Peyer's patch (tissue), 4 donors: ENCODE measurements around the gene GINS2. TPM values are rescaled to one million over a fixed set of nuclear protein-coding genes. Genes with fewer than 3 reads are reported as not detected.

ENCODE experiments used
- DNase-seq, 3 donors: peaks; one replicate each; pipeline ENCODE4 v3.0.0-alpha.2; 2017 to 2019
- H3K27ac ChIP-seq, 4 donors: fragments of 200-600 bp; sonication (generic); one replicate each; pipeline ENCODE4 v1.5.1; 2016 to 2019
- H3K27me3 ChIP-seq, 2 donors: fragments of 200-600 bp; sonication (generic); one replicate each; pipeline ENCODE4 v1.5.1; 2019
- H3K36me3 ChIP-seq, 3 donors: fragments of 200-600 bp; sonication (generic); one replicate each; pipeline ENCODE4 v1.5.1; 2016 to 2019
- H3K4me1 ChIP-seq, 4 donors: fragments of 200-600 bp; sonication (generic); one replicate each; pipeline ENCODE4 v1.5.1; 2016 to 2019
- H3K4me3 ChIP-seq, 4 donors: fragments of 200-600 bp; sonication (generic); 1 replicate in 3 of 4; 2 replicates in 1 of 4; pipeline ENCODE4 v1.5.1; 2016 to 2019; ENCODE audit warnings: mild to moderate bottlenecking in 1 of 4
- H3K9me3 ChIP-seq, 4 donors: fragments of 200-600 bp; sonication (generic); one replicate each; pipeline ENCODE4 v1.5.1; 2016 to 2019; ENCODE audit warnings: mild to moderate bottlenecking in 1 of 4
- POLR2A ChIP-seq, 2 donors: fragments of 450-650 bp; IDR thresholded peaks; one replicate each; pipeline ENCODE4 v1.5.1; 2017; ENCODE audit warnings: antibody characterized with exemption in 2 of 2, mild to moderate bottlenecking in 2 of 2, moderate library complexity in 2 of 2
- total RNA-seq, 4 donors: library from RNA; depleted of rRNA; stranded (reverse); fragments of >200 nt; gene quantifications; one replicate each; pipeline ENCODE4 v1.1.0, GENCODE V29; 2016
- TF ChIP-seq, protein P1 (sequence below), 6 experiments: fragments of 450-650 bp in 4 of 6; fragments of 200-600 bp in 2 of 6; sonication (generic) in 1 of 6; IDR thresholded peaks; one replicate each; pipeline ENCODE4 v1.5.1; 2017 to 2019; ENCODE audit warnings: antibody characterized with exemption in 6 of 6, mild to moderate bottlenecking in 3 of 6, moderate library complexity in 1 of 6

Gene GINS2
- total RNA-seq, 4 donors from 2014 or later = 2.9 to 10.7 (median 5.2) TPM

- Histone ChIP-seq H3K4me1 (peaks cover 0 to 5% (median 0%) of the 10 kb centered on the region in 4 donors), H3K9me3 (peaks cover 0 to under 1% (median 0%) of the 10 kb centered on the region in 4 donors), H3K4me3 (no peak overlapping the region), H3K27me3 (no peaks in the 10 kb centered on the region), H3K36me3 (peaks cover 0 to 22% (median 0%) of the 10 kb centered on the region in 3 donors), H3K27ac (no peak overlapping the region)
- TF ChIP-seq, protein P1, sequence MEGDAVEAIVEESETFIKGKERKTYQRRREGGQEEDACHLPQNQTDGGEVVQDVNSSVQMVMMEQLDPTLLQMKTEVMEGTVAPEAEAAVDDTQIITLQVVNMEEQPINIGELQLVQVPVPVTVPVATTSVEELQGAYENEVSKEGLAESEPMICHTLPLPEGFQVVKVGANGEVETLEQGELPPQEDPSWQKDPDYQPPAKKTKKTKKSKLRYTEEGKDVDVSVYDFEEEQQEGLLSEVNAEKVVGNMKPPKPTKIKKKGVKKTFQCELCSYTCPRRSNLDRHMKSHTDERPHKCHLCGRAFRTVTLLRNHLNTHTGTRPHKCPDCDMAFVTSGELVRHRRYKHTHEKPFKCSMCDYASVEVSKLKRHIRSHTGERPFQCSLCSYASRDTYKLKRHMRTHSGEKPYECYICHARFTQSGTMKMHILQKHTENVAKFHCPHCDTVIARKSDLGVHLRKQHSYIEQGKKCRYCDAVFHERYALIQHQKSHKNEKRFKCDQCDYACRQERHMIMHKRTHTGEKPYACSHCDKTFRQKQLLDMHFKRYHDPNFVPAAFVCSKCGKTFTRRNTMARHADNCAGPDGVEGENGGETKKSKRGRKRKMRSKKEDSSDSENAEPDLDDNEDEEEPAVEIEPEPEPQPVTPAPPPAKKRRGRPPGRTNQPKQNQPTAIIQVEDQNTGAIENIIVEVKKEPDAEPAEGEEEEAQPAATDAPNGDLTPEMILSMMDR (IDR thresholded peaks at IDR 0.05) = no peak
- no peak for TF ChIP-seq POLR2A (IDR thresholded peaks at IDR 0.05)
- no peak for DNase-seq
Observed at GRCh38 chr16:85634747-85635544, 53.8 kb downstream of the GINS2 start.

DNA sequence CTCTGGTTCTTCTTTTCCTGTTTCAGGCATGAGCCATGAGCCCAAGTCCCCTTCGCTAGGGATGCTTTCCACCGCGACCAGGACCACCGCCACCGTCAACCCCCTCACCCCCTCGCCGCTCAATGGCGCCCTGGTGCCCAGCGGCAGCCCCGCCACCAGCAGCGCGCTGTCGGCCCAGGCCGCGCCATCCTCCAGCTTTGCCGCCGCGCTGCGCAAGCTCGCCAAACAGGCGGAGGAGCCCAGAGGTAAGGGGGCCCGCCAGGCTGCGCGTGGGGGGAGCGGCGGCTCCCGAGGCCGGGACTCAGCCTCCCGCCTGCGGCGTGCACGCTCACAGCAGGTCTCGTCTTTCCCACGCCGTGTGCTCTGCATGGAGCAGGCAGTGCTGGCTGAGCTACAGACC is 54.9 kb downstream of the GINS2 start:
- no peak overlapping the region for H3K4me3 ChIP-seq
- H3K27ac ChIP-seq = no peak overlapping the region
- TF ChIP-seq, protein P1 (IDR thresholded peaks at IDR 0.05) = no peak
- TF ChIP-seq POLR2A (IDR thresholded peaks at IDR 0.05) = no peak
- DNase-seq = no peak
- peaks cover 0 to 22% (median 0%) of the 10 kb centered on the region in 3 donors for H3K36me3 ChIP-seq
- peaks cover 0 to 5% (median 0%) of the 10 kb centered on the region in 4 donors for H3K4me1 ChIP-seq
- H3K27me3 ChIP-seq = no peaks in the 10 kb centered on the region
- H3K9me3 ChIP-seq = peaks cover 0 to 7% (median 0%) of the 10 kb centered on the region in 4 donors

GRCh38 chr16:85633438-85633743 is 55.4 kb downstream of the GINS2 start:
- Histone ChIP-seq H3K27me3 (no peaks in the 10 kb centered on the region), H3K9me3 (peaks cover 0 to 7% (median 0%) of the 10 kb centered on the region in 4 donors), H3K27ac (no peak overlapping the region), H3K36me3 (peaks cover 0 to 22% (median 0%) of the 10 kb centered on the region in 3 donors), H3K4me1 (peaks cover 0 to 5% (median 0%) of the 10 kb centered on the region in 4 donors), H3K4me3 (no peak overlapping the region)
- TF ChIP-seq, protein P1 (IDR thresholded peaks at IDR 0.05) = no peak
- no peak for TF ChIP-seq POLR2A (IDR thresholded peaks at IDR 0.05)
- DNase-seq = no peak

DNA sequence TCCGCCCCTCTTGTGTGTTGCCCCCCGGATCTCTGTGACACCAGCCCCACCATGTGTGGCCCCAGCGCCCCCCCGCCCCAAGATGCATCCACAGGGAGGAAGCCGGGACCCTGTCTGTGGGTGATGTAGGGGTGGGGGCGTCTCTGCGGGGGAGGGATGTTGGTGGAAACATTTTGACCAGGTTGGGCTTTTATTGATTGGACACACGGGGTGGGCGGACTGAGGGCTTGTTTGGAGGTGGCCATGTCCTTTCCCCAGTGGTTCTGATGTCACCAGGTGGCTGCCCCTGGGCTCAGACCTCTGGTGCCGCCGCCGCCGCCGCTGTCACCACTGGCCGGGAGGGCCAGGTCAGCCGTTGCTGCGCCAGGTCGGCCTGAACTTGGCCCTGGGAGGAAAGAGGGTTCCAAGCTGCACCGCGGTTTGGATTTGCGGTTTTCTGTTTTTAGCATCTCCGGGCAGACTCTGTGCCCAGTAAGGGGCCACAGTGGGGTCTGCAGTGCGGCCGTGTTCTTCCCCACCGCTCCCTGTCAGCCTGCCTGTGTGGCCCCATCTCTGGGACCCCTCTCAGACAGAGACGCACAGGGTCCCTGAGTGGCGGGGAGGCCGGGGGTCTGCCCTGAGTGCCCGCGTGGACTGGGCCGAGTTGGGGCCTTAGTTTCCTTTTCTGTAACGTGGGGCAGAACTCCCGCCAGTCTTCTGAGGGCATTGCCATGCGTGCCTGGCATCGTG is 55.9 kb downstream of the GINS2 start:
- H3K4me1 ChIP-seq = peaks cover 0 to 5% (median 0%) of the 10 kb centered on the region in 4 donors
- no peak overlapping the region for H3K4me3 ChIP-seq
- no peak overlapping the region for H3K27ac ChIP-seq

GRCh38 chr16:85631802-85632393 is 56.9 kb downstream of the GINS2 start:
- no peak overlapping the region for H3K27ac ChIP-seq
- H3K4me1 ChIP-seq = peaks cover 0 to 5% (median 0%) of the 10 kb centered on the region in 4 donors
- DNase-seq = no peak
- H3K9me3 ChIP-seq = peaks cover 0 to 7% (median 0%) of the 10 kb centered on the region in 4 donors
- no peaks in the 10 kb centered on the region for H3K27me3 ChIP-seq
- H3K36me3 ChIP-seq = peaks cover 0 to 17% (median 0%) of the 10 kb centered on the region in 3 donors
- H3K4me3 ChIP-seq = no peak overlapping the region
- TF ChIP-seq, protein P1 (IDR thresholded peaks at IDR 0.05) = no peak

More for the DNA sequence above, 55.9 kb downstream of the GINS2 start:
- peaks cover 0 to 22% (median 0%) of the 10 kb centered on the region in 3 donors for H3K36me3 ChIP-seq
- TF ChIP-seq, protein P1 (IDR thresholded peaks at IDR 0.05) = no peak
- no peak for TF ChIP-seq POLR2A (IDR thresholded peaks at IDR 0.05)
- no peak for DNase-seq
- H3K9me3 ChIP-seq = peaks cover 0 to 7% (median 0%) of the 10 kb centered on the region in 4 donors
- no peaks in the 10 kb centered on the region for H3K27me3 ChIP-seq
